ENCODE data around the gene ZFP36L1. TPM values are rescaled to one million over a fixed set of nuclear protein-coding genes. Genes with fewer than 3 reads are reported as not detected.
A peak's percentile ranks its signal among the peaks of the same experiment; 100 is the strongest.

Gene ZFP36L1
- total and polyA plus RNA-seq, 8 donors: 63.7 to 310 (median 175) TPM

DNA sequence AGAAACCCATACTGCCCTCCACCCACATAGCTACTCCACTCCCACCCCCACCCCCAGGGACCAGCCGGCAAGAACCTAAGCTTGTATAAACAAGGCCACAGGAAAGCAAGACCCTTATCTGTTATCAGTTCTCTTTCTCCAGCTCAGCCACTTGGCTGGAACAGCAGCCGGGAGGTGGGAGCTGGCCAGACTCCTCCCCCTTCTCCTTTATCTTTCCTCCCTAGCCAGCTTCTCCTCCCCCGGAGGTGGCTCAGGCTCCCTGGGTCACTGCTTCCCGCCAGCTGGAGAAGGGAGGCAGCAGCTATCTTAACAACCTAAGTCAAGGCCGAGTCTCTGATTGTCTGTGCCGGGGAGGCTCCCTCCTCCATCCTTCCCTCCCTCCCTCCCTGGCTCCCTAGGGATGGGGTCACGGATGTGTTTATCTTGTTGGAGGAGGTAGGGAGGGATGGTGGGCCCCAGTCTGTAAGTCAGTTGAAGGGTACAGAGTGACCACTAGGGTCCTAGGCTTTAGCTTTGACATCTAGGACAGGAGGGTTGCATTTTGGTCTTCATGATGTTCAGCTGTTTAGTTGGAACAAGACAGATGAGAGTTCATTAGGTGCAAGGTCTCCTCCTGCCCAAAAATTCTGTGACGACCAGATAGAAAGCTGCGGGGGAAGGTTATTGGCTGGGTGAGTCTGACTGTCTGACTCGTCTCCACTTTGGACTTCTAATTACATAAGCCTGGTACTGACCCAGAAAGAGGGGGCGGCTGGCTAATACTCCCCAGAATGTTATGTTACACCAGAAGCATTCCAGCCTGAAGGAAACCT is 29.7 kb downstream of the ZFP36L1 start:
- H3K27ac ChIP-seq: peak overlapping the region in 3 of 4 donors; percentile 29 to 66 (median 62)
- H3K4me3 ChIP-seq: no peak overlapping the region
- intact Hi-C loops (cut with DNase I): no loop called here
- H3K36me3 ChIP-seq: no peaks in the 10 kb centered on the region
- no peaks in the 10 kb centered on the region for H3K27me3 ChIP-seq
- H3K4me1 ChIP-seq: peaks cover 14 to 27% (median 20%) of the 10 kb centered on the region in 3 donors
- DNase-seq (peak; percentile 76 to 93 (median 88)), ATAC-seq (peak; percentile 94 to 98 (median 95)), FAIRE-seq (no peak)
- TF ChIP-seq, protein P1, sequence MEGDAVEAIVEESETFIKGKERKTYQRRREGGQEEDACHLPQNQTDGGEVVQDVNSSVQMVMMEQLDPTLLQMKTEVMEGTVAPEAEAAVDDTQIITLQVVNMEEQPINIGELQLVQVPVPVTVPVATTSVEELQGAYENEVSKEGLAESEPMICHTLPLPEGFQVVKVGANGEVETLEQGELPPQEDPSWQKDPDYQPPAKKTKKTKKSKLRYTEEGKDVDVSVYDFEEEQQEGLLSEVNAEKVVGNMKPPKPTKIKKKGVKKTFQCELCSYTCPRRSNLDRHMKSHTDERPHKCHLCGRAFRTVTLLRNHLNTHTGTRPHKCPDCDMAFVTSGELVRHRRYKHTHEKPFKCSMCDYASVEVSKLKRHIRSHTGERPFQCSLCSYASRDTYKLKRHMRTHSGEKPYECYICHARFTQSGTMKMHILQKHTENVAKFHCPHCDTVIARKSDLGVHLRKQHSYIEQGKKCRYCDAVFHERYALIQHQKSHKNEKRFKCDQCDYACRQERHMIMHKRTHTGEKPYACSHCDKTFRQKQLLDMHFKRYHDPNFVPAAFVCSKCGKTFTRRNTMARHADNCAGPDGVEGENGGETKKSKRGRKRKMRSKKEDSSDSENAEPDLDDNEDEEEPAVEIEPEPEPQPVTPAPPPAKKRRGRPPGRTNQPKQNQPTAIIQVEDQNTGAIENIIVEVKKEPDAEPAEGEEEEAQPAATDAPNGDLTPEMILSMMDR (IDR thresholded peaks at IDR 0.05): no peak
- WGBS, 2 donors: 22 to 24% methylated on average over 11 of the region's 11 CpGs
- no peaks in the 10 kb centered on the region for H3K9me3 ChIP-seq

DNA sequence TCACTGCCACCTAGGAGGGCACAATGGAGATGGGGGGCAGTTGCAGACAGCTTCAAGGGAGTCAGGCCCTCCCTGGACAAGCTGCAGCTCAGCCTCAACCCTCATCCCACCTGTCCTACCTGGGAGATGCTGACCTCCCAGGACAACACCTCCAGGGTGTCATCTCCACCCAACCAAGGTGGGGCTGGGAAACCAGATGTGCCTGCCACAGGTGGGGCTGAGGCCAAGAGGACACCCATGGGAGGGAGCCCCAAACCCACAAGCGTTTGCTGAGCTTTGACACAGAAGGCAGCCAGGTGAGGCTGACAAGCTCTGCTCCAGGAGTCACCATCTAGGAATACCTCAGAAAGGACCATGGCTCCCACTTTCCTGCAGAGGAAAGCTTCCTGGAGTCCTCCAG is 31.5 kb downstream of the ZFP36L1 start:
- Histone ChIP-seq H3K4me1 (peaks cover 18 to 36% (median 22%) of the 10 kb centered on the region in 3 donors), H3K27ac (no peak overlapping the region), H3K36me3 (no peaks in the 10 kb centered on the region), H3K4me3 (no peak overlapping the region), H3K27me3 (no peaks in the 10 kb centered on the region), H3K9me3 (no peaks in the 10 kb centered on the region)
- no peak for DNase-seq
- TF ChIP-seq, protein P1 (IDR thresholded peaks at IDR 0.05): no peak
- no peak for FAIRE-seq
- 75 to 77% methylated on average over 1 of the region's 1 CpG for WGBS, 2 donors
- no peak for ATAC-seq
- intact Hi-C loops (cut with DNase I): no loop called here

DNA sequence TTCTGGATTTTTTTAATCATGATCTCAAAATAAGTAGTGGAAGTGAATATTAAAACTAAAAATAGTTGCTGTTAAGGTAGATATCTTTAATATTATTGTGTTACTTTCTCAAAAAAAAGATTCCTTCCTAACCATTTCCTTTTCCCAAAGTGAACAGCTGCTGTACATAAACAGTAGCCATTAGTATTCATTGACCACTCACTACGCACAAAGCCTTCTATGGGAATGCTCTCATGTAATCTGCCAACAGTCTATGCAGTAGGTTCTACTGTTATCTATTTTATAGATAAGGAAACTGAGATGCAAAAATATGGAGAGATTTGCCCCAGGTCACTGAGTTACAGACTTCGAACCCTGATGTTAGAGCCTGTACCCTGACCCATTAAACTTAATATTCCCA is 32.1 kb downstream of the ZFP36L1 start:
- Histone ChIP-seq H3K36me3 (no peaks in the 10 kb centered on the region), H3K4me1 (peaks cover 24 to 36% (median 28%) of the 10 kb centered on the region in 3 donors), H3K27ac (no peak overlapping the region), H3K4me3 (no peak overlapping the region), H3K27me3 (no peaks in the 10 kb centered on the region), H3K9me3 (no peaks in the 10 kb centered on the region)
- ATAC-seq (no peak), FAIRE-seq (no peak), DNase-seq (no peak)
- intact Hi-C loops (cut with DNase I): no loop called here
- WGBS, 2 donors: 48 to 53% methylated on average over 2 of the region's 2 CpGs
- TF ChIP-seq, protein P1 (IDR thresholded peaks at IDR 0.05): no peak

DNA sequence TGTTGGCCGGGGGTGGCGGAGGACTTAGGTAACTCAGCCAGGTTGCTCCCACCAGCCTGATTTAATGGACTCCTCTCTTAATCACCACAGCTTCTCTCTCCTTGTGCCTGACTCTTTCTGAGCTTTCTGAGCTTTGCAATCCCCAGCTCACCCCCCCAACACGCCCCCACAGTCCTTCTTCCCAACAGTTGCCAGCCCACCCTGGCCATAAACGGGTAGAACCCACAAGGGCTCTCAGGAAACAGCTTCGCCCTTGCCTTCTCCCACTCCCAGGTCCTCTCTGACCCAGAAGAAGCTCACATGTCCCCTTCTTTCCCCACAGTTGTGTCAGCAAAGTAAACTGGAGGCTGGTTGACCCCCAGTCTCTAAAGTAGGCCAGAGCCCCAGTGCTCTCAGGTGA is 32.9 kb downstream of the ZFP36L1 start:
- Histone ChIP-seq H3K27me3 (no peaks in the 10 kb centered on the region), H3K36me3 (no peaks in the 10 kb centered on the region), H3K4me1 (peaks cover 26 to 36% (median 29%) of the 10 kb centered on the region in 3 donors), H3K4me3 (no peak overlapping the region), H3K9me3 (no peaks in the 10 kb centered on the region), H3K27ac (no peak overlapping the region)
- FAIRE-seq (no peak), DNase-seq (no peak), ATAC-seq (no peak)
- 66 to 88% methylated on average over 5 of the region's 5 CpGs for WGBS, 2 donors
- TF ChIP-seq, protein P1 (IDR thresholded peaks at IDR 0.05): no peak
- intact Hi-C loops (cut with DNase I): no loop called here

DNA sequence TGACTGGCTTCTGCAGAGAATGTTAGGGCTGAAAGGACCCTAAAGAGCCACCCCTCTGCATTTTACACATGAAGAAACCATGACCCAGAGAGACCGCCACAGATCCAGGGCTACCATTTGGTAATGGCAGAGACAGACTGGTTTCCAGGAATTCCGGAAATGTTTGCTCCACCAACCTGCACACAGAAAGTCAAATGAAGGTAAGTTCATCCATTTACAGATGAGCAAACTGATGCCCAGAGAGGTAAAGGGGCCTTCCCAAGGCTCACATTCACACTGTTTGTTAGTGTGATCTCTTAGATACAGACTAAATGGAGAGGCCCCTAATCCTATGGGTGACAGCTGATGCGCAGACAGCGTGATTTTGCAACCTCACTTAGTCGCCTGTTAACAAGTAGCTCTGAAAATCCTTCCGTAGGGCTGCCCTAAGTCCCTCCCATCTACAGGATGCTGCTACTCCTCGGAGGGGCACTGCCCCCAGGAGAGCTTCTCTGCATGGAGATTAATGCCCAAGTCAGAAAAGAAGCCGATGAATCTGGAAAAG is 33.8 kb downstream of the ZFP36L1 start:
- Histone ChIP-seq H3K27ac (no peak overlapping the region), H3K4me3 (no peak overlapping the region), H3K36me3 (no peaks in the 10 kb centered on the region), H3K9me3 (no peaks in the 10 kb centered on the region), H3K4me1 (peaks cover 26 to 36% (median 29%) of the 10 kb centered on the region in 3 donors), H3K27me3 (no peaks in the 10 kb centered on the region)
- DNase-seq (no peak), ATAC-seq (no peak), FAIRE-seq (no peak)
- TF ChIP-seq, protein P1 (IDR thresholded peaks at IDR 0.05): no peak
- WGBS, 2 donors: 92 to 93% methylated on average over 8 of the region's 8 CpGs
- intact Hi-C loops (cut with DNase I): no loop called here
